IMR-90 (cell line): ENCODE data around the gene MYCBP. TPM values are rescaled to one million over a fixed set of nuclear protein-coding genes. Genes with fewer than 3 reads are reported as not detected.

Experiments used
- ATAC-seq: fragments of 200-7000 bp; cut with Tn5 transposase; 2 replicates; pipeline ENCODE4 v1.9.1; 2020; ENCODE audit warnings: low read depth, mild to moderate bottlenecking, moderate library complexity
- BruUV-seq: library from RNA; stranded (reverse); fragments of 400-500 nt; replicated peaks from 2 replicates; lab custom pipeline; 2021; lab: Mats Ljungman, UMichigan
- CTCF ChIA-PET: fragments of 300-600 bp; formaldehyde crosslinking; extraction: SDS; loops from one replicate; lab custom pipeline; 2021; ENCODE audit warnings: antibody characterized with exemption; lab: Yijun Ruan, JAX
- POLR2A ChIA-PET: fragments of 300-600 bp; sonication (Branson Sonifier 250); formaldehyde crosslinking; loops from one replicate; lab custom pipeline; 2022; ENCODE audit warnings: antibody characterized with exemption; ENCODE audit not compliant: unreplicated experiment; lab: Charles Lee
- DNase-seq: peaks from one replicate; pipeline ENCODE4 v3.0.0; 2013
- H2AFZ ChIP-seq: replicated peaks from 2 replicates; pipeline ENCODE3; 2013; ENCODE audit warnings: low read length, mild to moderate bottlenecking; ENCODE audit not compliant: poor library complexity
- H2AK5ac ChIP-seq: 2 replicates; pipeline ENCODE4 v1.6.1; 2013; ENCODE audit warnings: low read depth, low read length, inconsistent platforms
- H2AK9ac ChIP-seq: replicated peaks from 2 replicates; pipeline ENCODE3; 2013; ENCODE audit warnings: mild to moderate bottlenecking, low read depth, low read length, moderate library complexity; ENCODE audit not compliant: poor library complexity
- H2BK120ac ChIP-seq: 2 replicates; pipeline ENCODE4 v1.6.1; 2013; ENCODE audit warnings: low read depth, low read length, inconsistent platforms
- H2BK15ac ChIP-seq: 3 replicates; pipeline ENCODE4 v1.6.1; 2013; ENCODE audit warnings: low read depth, low read length, inconsistent platforms
- H2BK20ac ChIP-seq: 2 replicates; pipeline ENCODE4 v1.6.1; 2013; ENCODE audit warnings: low read depth, mild to moderate bottlenecking, inconsistent platforms, low read length, moderate library complexity
- H2BK5ac ChIP-seq: 2 replicates; pipeline ENCODE4 v1.6.1; 2013; ENCODE audit warnings: mild to moderate bottlenecking, low read depth, low read length, inconsistent platforms; ENCODE audit not compliant: poor library complexity, severe bottlenecking
- H3K14ac ChIP-seq: replicated peaks from 2 replicates; pipeline ENCODE4 v1.6.1; 2013; ENCODE audit warnings: low read depth, low read length, inconsistent platforms
- H3K18ac ChIP-seq: 2 replicates; pipeline ENCODE4 v1.6.1; 2013; ENCODE audit warnings: low read depth, low read length, control low read depth
- H3K23ac ChIP-seq: 2 replicates; pipeline ENCODE4 v1.6.1; 2013; ENCODE audit warnings: low read depth, low read length, inconsistent platforms
- H3K27ac ChIP-seq: 2 replicates; pipeline ENCODE4 v1.5.1; 2013; ENCODE audit warnings: mild to moderate bottlenecking, control low read depth, low read length; ENCODE audit not compliant: insufficient read depth
- H3K27me3 ChIP-seq: 2 replicates; pipeline ENCODE4 v1.6.1; 2013; ENCODE audit warnings: low read length; ENCODE audit not compliant: control insufficient read depth, insufficient read depth
- H3K36me3 ChIP-seq: 2 replicates; pipeline ENCODE4 v1.6.1; 2013; ENCODE audit warnings: low read length, mixed read lengths; ENCODE audit not compliant: control insufficient read depth, insufficient read depth
- H3K4ac ChIP-seq: 2 replicates; pipeline ENCODE4 v1.6.1; 2013; ENCODE audit warnings: low read depth, low read length, inconsistent platforms
- H3K4me1 ChIP-seq: 2 replicates; pipeline ENCODE4 v1.6.1; 2013; ENCODE audit warnings: low read length, mixed read lengths; ENCODE audit not compliant: control insufficient read depth, insufficient read depth
- H3K4me2 ChIP-seq: 2 replicates; pipeline ENCODE4 v1.6.1; 2013; ENCODE audit warnings: low read depth, mild to moderate bottlenecking, control low read depth, low read length, moderate library complexity
- H3K4me3 ChIP-seq: 2 replicates; pipeline ENCODE4 v1.5.1; 2013; ENCODE audit warnings: low read depth, mild to moderate bottlenecking, control low read depth, low read length, moderate library complexity; ENCODE audit not compliant: insufficient read depth
- H3K56ac ChIP-seq: 2 replicates; pipeline ENCODE4 v1.6.1; 2013; ENCODE audit warnings: low read length, inconsistent platforms; ENCODE audit not compliant: insufficient read depth; ENCODE audit errors: extremely low read depth
- H3K79me1 ChIP-seq, 2 experiments: 2 replicates each; pipeline ENCODE4 v1.6.1; 2013; ENCODE audit warnings: low read length in 2 of 2, inconsistent platforms in 1 of 2, low read depth in 1 of 2
- H3K9ac ChIP-seq: 2 replicates; pipeline ENCODE4 v1.6.1; 2013; ENCODE audit warnings: low read depth, low read length, control low read depth
- H3K9me1 ChIP-seq: 2 replicates; pipeline ENCODE4 v1.6.1; 2013; ENCODE audit warnings: low read length, inconsistent platforms; ENCODE audit not compliant: insufficient read depth
- H3K9me3 ChIP-seq: 2 replicates; pipeline ENCODE4 v1.6.1; 2013; ENCODE audit warnings: low read length; ENCODE audit not compliant: control insufficient read depth, insufficient read depth
- H4K20me1 ChIP-seq: 2 replicates; pipeline ENCODE4 v1.6.1; 2013; ENCODE audit warnings: low read length, inconsistent platforms; ENCODE audit not compliant: insufficient read depth
- H4K5ac ChIP-seq: 2 replicates; pipeline ENCODE4 v1.6.1; 2013; ENCODE audit warnings: mild to moderate bottlenecking, low read depth, low read length, control low read depth
- H4K8ac ChIP-seq, 2 experiments: 2 replicates each; pipeline ENCODE4 v1.6.1; 2013; ENCODE audit warnings: low read depth in 2 of 2, low read length in 2 of 2, control low read depth in 1 of 2, inconsistent platforms in 1 of 2
- H4K91ac ChIP-seq: 2 replicates; pipeline ENCODE4 v1.6.1; 2013; ENCODE audit warnings: low read depth, low read length, inconsistent platforms; ENCODE audit not compliant: insufficient read depth
- BHLHE40 ChIP-seq: fragments of 150-350 bp; IDR thresholded peaks from 2 replicates; pipeline ENCODE4 v1.6.1; 2016; ENCODE audit warnings: mild to moderate bottlenecking, low read depth, low read length
- CEBPB ChIP-seq: IDR thresholded peaks from 2 replicates; pipeline ENCODE4 v1.6.1; 2012; ENCODE audit warnings: low read depth, low read length, improper control_type of control experiment
- CHD1 ChIP-seq: IDR thresholded peaks from 2 replicates; pipeline ENCODE4 v1.6.1; 2012; ENCODE audit warnings: low read depth, low read length, improper control_type of control experiment
- CTCF ChIP-seq: conservative IDR thresholded peaks from 2 replicates; pipeline ENCODE4 v1.5.1; 2012; ENCODE audit warnings: mild to moderate bottlenecking, low read depth, low read length, improper control_type of control experiment
- ELK1 ChIP-seq: fragments of 150-350 bp; IDR thresholded peaks from 2 replicates; pipeline ENCODE4 v1.6.1; 2016; ENCODE audit warnings: low read depth, mild to moderate bottlenecking, low read length, moderate library complexity, borderline replicate concordance
- FOS ChIP-seq: fragments of 150-350 bp; IDR thresholded peaks from 2 replicates; pipeline ENCODE4 v1.6.1; 2016; ENCODE audit warnings: low read depth, low read length
- MAFK ChIP-seq: IDR thresholded peaks from 2 replicates; pipeline ENCODE4 v1.6.1; 2012; ENCODE audit warnings: low read depth, low read length, improper control_type of control experiment
- MAZ ChIP-seq: IDR thresholded peaks from 2 replicates; pipeline ENCODE4 v1.6.1; 2012; ENCODE audit warnings: low read depth, mild to moderate bottlenecking, low read length, improper control_type of control experiment, moderate library complexity, borderline replicate concordance
- MXI1 ChIP-seq: IDR thresholded peaks from 2 replicates; pipeline ENCODE4 v1.6.1; 2012; ENCODE audit warnings: low read depth, mild to moderate bottlenecking, low read length, moderate library complexity, borderline replicate concordance
- NFE2L2 ChIP-seq: fragments of 150-350 bp; IDR thresholded peaks from 2 replicates; pipeline ENCODE4 v1.6.1; 2016; ENCODE audit warnings: low read depth, mild to moderate bottlenecking, low read length
- POLR2A ChIP-seq: IDR thresholded peaks from 2 replicates; pipeline ENCODE4 v1.6.1; 2012; ENCODE audit warnings: mild to moderate bottlenecking, low read depth, low read length
- RAD21 ChIP-seq: IDR thresholded peaks from 2 replicates; pipeline ENCODE4 v1.6.1; 2012; ENCODE audit warnings: low read length, improper control_type of control experiment
- RCOR1 ChIP-seq: IDR thresholded peaks from 2 replicates; pipeline ENCODE4 v1.6.1; 2012; ENCODE audit warnings: mild to moderate bottlenecking, low read length, improper control_type of control experiment; ENCODE audit not compliant: insufficient replicate concordance
- RFX5 ChIP-seq: IDR thresholded peaks from 2 replicates; pipeline ENCODE4 v1.8.0; 2012; ENCODE audit warnings: low read depth, mild to moderate bottlenecking, low read length, moderate library complexity
- SMC3 ChIP-seq: fragments of 150-350 bp; IDR thresholded peaks from 2 replicates; pipeline ENCODE4 v1.6.1; 2016; ENCODE audit warnings: low read depth, mild to moderate bottlenecking, antibody characterized with exemption, low read length, moderate library complexity
- USF2 ChIP-seq: fragments of 150-350 bp; IDR thresholded peaks from 2 replicates; pipeline ENCODE4 v1.6.1; 2017; ENCODE audit warnings: mild to moderate bottlenecking, antibody characterized with exemption, low read length, low read depth
- WGBS, 2 experiments: methylation state at CpG; one replicate each; pipeline versions ENCODE4 v1.1.5 to v1.1.7; 2013; ENCODE audit warnings: missing lambda C conversion rate in 2 of 2; ENCODE audit not compliant: insufficient read length in 1 of 2; ENCODE audit errors: extremely low coverage in 2 of 2; 5-methylcytosine and 5-hydroxymethylcytosine counted together
- dilution Hi-C: fragments of 300-500 bp; cut with HindIII; formaldehyde crosslinking; loops from one replicate; pipeline ENCODE4 v1.14.3; 2018; ENCODE audit warnings: low sequenced_read_pairs; ENCODE audit not compliant: unreplicated experiment
- in situ Hi-C: fragments of 300-500 bp; cut with MboI; formaldehyde crosslinking; loops from 3 replicates; pipeline ENCODE4 v1.14.3; 2019; ENCODE audit warnings: low sequenced_read_pairs, inconsistent platforms, mixed read lengths
- intact Hi-C: fragments of 100-400 bp; cut with micrococcal nuclease; formaldehyde crosslinking; loops from 2 replicates; pipeline ENCODE4 v1.10.0; 2022
- polyA plus RNA-seq, 3 experiments: library from polyadenylated mRNA; depleted of rRNA; stranded (reverse); fragments of >200 nt; gene quantifications; 2 replicates each; pipeline ENCODE4 v1.2.3, GENCODE V29; 2012; ENCODE audit warnings: low replicate concordance in 1 of 3
- total RNA-seq: library from RNA; depleted of rRNA; stranded (reverse); fragments of >200 nt; gene quantifications from 2 replicates; pipeline ENCODE4 v1.2.3, GENCODE V29; 2012

Gene MYCBP
- total and polyA plus RNA-seq, 2 of the 4 experiments (the other 2 are of a cell fraction): 9.9 to 11.9 TPM

- in situ Hi-C loops: no loop called here
- H2AK5ac ChIP-seq: no peak overlapping the region
- H3K4me2 ChIP-seq: no peak overlapping the region
- H3K27ac ChIP-seq: no peak overlapping the region
- H3K4ac ChIP-seq: no peak overlapping the region
- no peak overlapping the region for H2BK120ac ChIP-seq
- no peaks in the 10 kb centered on the region for H3K36me3 ChIP-seq
- no peak overlapping the region for H2AFZ ChIP-seq
- no CpG with 5 or more reads among the region's 3 CpGs for WGBS, 2 experiments
- no peaks in the 10 kb centered on the region for H3K79me1 ChIP-seq
- no peak overlapping the region for H3K23ac ChIP-seq
- H3K4me1 ChIP-seq: no peaks in the 10 kb centered on the region
- H3K18ac ChIP-seq: no peak overlapping the region
- dilution Hi-C loops: no loop called here
- no TSS peak for BruUV-seq
- intact Hi-C loops: no loop called here
- H3K9me1 ChIP-seq: no peaks in the 10 kb centered on the region; the same call in 1 of the 2 replicates
- no peak overlapping the region for H2BK15ac ChIP-seq
- no peak overlapping the region for H2AK9ac ChIP-seq
- no peak overlapping the region for H3K56ac ChIP-seq
- TF ChIP-seq POLR2A (no peak), MAFK (no peak), NFE2L2 (no peak), USF2 (no peak), MXI1 (no peak), SMC3 (no peak), CTCF (no peak), MAZ (no peak), CEBPB (no peak), ELK1 (no peak), FOS (no peak), RAD21 (no peak), CHD1 (no peak), BHLHE40 (no peak), RFX5 (no peak), RCOR1 (no peak)
- H4K8ac ChIP-seq: no peak overlapping the region
- ChIA-PET POLR2A (no interaction called here), CTCF (no interaction called here)
- no peak overlapping the region for H3K9ac ChIP-seq
- no peaks in the 10 kb centered on the region for H4K20me1 ChIP-seq
- H3K4me3 ChIP-seq: no peak overlapping the region
- ATAC-seq (no peak), DNase-seq (no peak)
- H3K14ac ChIP-seq: no peak overlapping the region
- H4K91ac ChIP-seq: no peak overlapping the region
- no peaks in the 10 kb centered on the region for H3K9me3 ChIP-seq
- H2BK5ac ChIP-seq: no peak overlapping the region
- H2BK20ac ChIP-seq: no peak overlapping the region
- no peak overlapping the region for H4K5ac ChIP-seq
- no peaks in the 10 kb centered on the region for H3K27me3 ChIP-seq
Observed at GRCh38 chr1:38917337-38917736, 44.2 kb upstream of the MYCBP start.
